SK-N-SH treated with all-trans-retinoic acid at 6 μM for 48 hours (cell line): ENCODE data around the gene FAM229A.

Experiments used
- ARNTL ChIP-seq: fragments of 450-650 bp; formaldehyde crosslinking; IDR thresholded peaks from 2 replicates; pipeline ENCODE4 v1.5.0; 2020; ENCODE audit warnings: low read depth, mild to moderate bottlenecking, moderate library complexity, borderline replicate concordance
- BACH2 ChIP-seq: fragments of 250-450 bp; sonication (Bioruptor Pico); IDR thresholded peaks from 2 replicates; pipeline ENCODE4 v1.9.0; 2021; ENCODE audit warnings: mild to moderate bottlenecking, borderline replicate concordance
- RARB ChIP-seq: fragments of 250-450 bp; sonication (Bioruptor Pico); IDR thresholded peaks from 2 replicates; pipeline ENCODE4 v1.8.0; 2021; ENCODE audit warnings: mild to moderate bottlenecking, moderate library complexity
- TOX ChIP-seq: fragments of 250-450 bp; sonication (Bioruptor Pico); IDR thresholded peaks from 2 replicates; pipeline ENCODE4 v1.8.0; 2021; ENCODE audit warnings: mild to moderate bottlenecking, moderate library complexity, borderline replicate concordance
- ZFP30 ChIP-seq: fragments of 450-650 bp; formaldehyde crosslinking; IDR thresholded peaks from 2 replicates; pipeline ENCODE4 v1.5.0; 2022; ENCODE audit warnings: mild to moderate bottlenecking, moderate library complexity
- ZNF565 ChIP-seq: fragments of 450-650 bp; formaldehyde crosslinking; conservative IDR thresholded peaks from 2 replicates; pipeline ENCODE4 v1.5.0; 2020; ENCODE audit warnings: low read depth, mild to moderate bottlenecking, moderate library complexity
- ZNF70 ChIP-seq: fragments of 450-650 bp; formaldehyde crosslinking; IDR thresholded peaks from 2 replicates; pipeline ENCODE4 v1.5.0; 2020; ENCODE audit warnings: mild to moderate bottlenecking, moderate library complexity
- ZNF8 ChIP-seq: fragments of 450-650 bp; formaldehyde crosslinking; IDR thresholded peaks from 2 replicates; pipeline ENCODE4 v1.5.0; 2020; ENCODE audit warnings: mild to moderate bottlenecking, moderate library complexity
- TF ChIP-seq, protein P1 (sequence below): fragments of 250-450 bp; sonication (Bioruptor Pico); IDR thresholded peaks from 2 replicates; pipeline ENCODE4 v1.8.0; 2021; ENCODE audit warnings: low read depth, mild to moderate bottlenecking, moderate library complexity, borderline replicate concordance
- TF ChIP-seq, protein P2 (sequence below): fragments of 250-450 bp; sonication (Bioruptor Pico); IDR thresholded peaks from 2 replicates; pipeline ENCODE4 v1.8.0; 2020; ENCODE audit warnings: mild to moderate bottlenecking, moderate library complexity, borderline replicate concordance
- TF ChIP-seq, protein P3 (sequence below): fragments of 250-450 bp; sonication (Bioruptor Pico); IDR thresholded peaks from 2 replicates; pipeline ENCODE4 v1.5.1; 2021; ENCODE audit warnings: mild to moderate bottlenecking, moderate library complexity

DNA sequence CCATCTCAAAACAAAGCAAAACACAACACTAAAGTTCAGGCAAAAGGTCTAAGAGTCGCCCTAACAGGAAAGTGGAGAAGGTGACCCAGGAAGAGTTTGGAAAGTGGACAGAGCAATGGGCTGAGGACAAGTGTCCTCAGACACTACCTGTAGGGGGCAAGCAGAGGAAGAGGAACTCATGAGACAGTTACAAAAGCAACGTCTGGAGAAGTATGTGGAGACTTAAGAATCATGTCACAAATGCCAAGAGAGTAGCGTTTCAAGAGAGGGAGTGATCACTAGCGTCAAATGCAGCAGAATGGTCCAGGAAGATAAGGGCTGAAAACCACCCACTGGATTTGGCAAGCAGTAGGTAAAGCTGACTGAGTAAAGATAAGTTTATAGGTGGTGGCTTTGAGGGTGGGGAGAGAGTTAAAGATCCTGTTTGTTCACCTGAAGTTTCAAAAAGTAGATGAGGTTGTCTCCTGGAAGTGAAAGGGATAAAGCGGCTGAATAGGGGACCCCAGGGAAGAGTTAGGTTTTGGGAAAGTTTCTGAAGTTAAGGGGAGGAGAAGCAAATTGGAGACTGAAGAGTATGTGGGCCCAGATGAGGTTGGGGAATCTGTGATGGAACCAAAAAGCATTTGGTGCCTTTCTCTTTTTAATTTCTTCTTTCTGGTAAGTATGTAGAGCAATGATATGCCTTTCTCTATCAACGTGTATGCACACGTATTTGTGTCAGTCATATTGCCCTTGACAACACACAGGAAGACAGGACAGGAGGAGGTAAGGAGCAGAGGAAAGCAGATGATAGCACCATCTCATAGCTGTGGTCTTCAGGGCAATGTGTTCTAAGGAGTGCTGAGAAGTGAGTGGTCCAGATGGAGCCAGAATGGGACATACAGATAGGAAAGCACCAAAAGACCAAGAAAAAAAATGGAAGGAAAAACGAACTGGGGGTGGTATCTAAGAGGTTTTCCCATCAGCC, 28.9 kb upstream of the FAM229A start:
- TF ChIP-seq ZNF8 (CRISPR knock-in tag) (no peak), TOX (no peak), ARNTL (CRISPR knock-in tag) (no peak), ZNF70 (CRISPR knock-in tag) (no peak), BACH2 (CRISPR knock-in tag) (no peak), ZFP30 (no peak), RARB (CRISPR knock-in tag) (no peak), ZNF565 (no peak)
- TF ChIP-seq, protein P1, sequence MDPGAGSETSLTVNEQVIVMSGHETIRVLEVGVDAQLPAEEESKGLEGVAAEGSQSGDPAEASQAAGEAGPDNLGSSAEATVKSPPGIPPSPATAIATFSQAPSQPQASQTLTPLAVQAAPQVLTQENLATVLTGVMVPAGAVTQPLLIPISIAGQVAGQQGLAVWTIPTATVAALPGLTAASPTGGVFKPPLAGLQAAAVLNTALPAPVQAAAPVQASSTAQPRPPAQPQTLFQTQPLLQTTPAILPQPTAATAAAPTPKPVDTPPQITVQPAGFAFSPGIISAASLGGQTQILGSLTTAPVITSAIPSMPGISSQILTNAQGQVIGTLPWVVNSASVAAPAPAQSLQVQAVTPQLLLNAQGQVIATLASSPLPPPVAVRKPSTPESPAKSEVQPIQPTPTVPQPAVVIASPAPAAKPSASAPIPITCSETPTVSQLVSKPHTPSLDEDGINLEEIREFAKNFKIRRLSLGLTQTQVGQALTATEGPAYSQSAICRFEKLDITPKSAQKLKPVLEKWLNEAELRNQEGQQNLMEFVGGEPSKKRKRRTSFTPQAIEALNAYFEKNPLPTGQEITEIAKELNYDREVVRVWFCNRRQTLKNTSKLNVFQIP (CRISPR knock-in tag): no peak
- TF ChIP-seq, protein P2, sequence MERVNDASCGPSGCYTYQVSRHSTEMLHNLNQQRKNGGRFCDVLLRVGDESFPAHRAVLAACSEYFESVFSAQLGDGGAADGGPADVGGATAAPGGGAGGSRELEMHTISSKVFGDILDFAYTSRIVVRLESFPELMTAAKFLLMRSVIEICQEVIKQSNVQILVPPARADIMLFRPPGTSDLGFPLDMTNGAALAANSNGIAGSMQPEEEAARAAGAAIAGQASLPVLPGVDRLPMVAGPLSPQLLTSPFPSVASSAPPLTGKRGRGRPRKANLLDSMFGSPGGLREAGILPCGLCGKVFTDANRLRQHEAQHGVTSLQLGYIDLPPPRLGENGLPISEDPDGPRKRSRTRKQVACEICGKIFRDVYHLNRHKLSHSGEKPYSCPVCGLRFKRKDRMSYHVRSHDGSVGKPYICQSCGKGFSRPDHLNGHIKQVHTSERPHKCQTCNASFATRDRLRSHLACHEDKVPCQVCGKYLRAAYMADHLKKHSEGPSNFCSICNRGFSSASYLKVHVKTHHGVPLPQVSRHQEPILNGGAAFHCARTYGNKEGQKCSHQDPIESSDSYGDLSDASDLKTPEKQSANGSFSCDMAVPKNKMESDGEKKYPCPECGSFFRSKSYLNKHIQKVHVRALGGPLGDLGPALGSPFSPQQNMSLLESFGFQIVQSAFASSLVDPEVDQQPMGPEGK (CRISPR knock-in tag): no peak
- TF ChIP-seq, protein P3, sequence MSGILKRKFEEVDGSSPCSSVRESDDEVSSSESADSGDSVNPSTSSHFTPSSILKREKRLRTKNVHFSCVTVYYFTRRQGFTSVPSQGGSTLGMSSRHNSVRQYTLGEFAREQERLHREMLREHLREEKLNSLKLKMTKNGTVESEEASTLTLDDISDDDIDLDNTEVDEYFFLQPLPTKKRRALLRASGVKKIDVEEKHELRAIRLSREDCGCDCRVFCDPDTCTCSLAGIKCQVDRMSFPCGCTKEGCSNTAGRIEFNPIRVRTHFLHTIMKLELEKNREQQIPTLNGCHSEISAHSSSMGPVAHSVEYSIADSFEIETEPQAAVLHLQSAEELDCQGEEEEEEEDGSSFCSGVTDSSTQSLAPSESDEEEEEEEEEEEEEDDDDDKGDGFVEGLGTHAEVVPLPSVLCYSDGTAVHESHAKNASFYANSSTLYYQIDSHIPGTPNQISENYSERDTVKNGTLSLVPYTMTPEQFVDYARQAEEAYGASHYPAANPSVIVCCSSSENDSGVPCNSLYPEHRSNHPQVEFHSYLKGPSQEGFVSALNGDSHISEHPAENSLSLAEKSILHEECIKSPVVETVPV (CRISPR knock-in tag): no peak
